IMR-90 (cell line): Measurements from ENCODE around the gene PTBP1. TPM values are rescaled to one million over a fixed set of nuclear protein-coding genes. Genes with fewer than 3 reads are reported as not detected.

Experiments
- ATAC-seq: fragments of 200-7000 bp; cut with Tn5 transposase; 2 replicates; pipeline ENCODE4 v1.9.1; 2020; ENCODE audit warnings: low read depth, mild to moderate bottlenecking, moderate library complexity
- BruUV-seq: library from RNA; stranded (reverse); fragments of 400-500 nt; replicated peaks from 2 replicates; lab custom pipeline; 2021; lab: Mats Ljungman, UMichigan
- CTCF ChIA-PET: fragments of 300-600 bp; formaldehyde crosslinking; extraction: SDS; loops from one replicate; lab custom pipeline; 2021; ENCODE audit warnings: antibody characterized with exemption; lab: Yijun Ruan, JAX
- POLR2A ChIA-PET: fragments of 300-600 bp; sonication (Branson Sonifier 250); formaldehyde crosslinking; loops from one replicate; lab custom pipeline; 2022; ENCODE audit warnings: antibody characterized with exemption; ENCODE audit not compliant: unreplicated experiment; lab: Charles Lee
- DNase-seq: peaks from one replicate; pipeline ENCODE4 v3.0.0; 2013
- H2AFZ ChIP-seq: replicated peaks from 2 replicates; pipeline ENCODE3; 2013; ENCODE audit warnings: low read length, mild to moderate bottlenecking; ENCODE audit not compliant: poor library complexity
- H2AK5ac ChIP-seq: 2 replicates; pipeline ENCODE4 v1.6.1; 2013; ENCODE audit warnings: low read depth, low read length, inconsistent platforms
- H2AK9ac ChIP-seq: replicated peaks from 2 replicates; pipeline ENCODE3; 2013; ENCODE audit warnings: mild to moderate bottlenecking, low read depth, low read length, moderate library complexity; ENCODE audit not compliant: poor library complexity
- H2BK120ac ChIP-seq: 2 replicates; pipeline ENCODE4 v1.6.1; 2013; ENCODE audit warnings: low read depth, low read length, inconsistent platforms
- H2BK15ac ChIP-seq: 3 replicates; pipeline ENCODE4 v1.6.1; 2013; ENCODE audit warnings: low read depth, low read length, inconsistent platforms
- H2BK20ac ChIP-seq: 2 replicates; pipeline ENCODE4 v1.6.1; 2013; ENCODE audit warnings: low read depth, mild to moderate bottlenecking, inconsistent platforms, low read length, moderate library complexity
- H2BK5ac ChIP-seq: 2 replicates; pipeline ENCODE4 v1.6.1; 2013; ENCODE audit warnings: mild to moderate bottlenecking, low read depth, low read length, inconsistent platforms; ENCODE audit not compliant: poor library complexity, severe bottlenecking
- H3K14ac ChIP-seq: replicated peaks from 2 replicates; pipeline ENCODE4 v1.6.1; 2013; ENCODE audit warnings: low read depth, low read length, inconsistent platforms
- H3K18ac ChIP-seq: 2 replicates; pipeline ENCODE4 v1.6.1; 2013; ENCODE audit warnings: low read depth, low read length, control low read depth
- H3K23ac ChIP-seq: 2 replicates; pipeline ENCODE4 v1.6.1; 2013; ENCODE audit warnings: low read depth, low read length, inconsistent platforms
- H3K27ac ChIP-seq: 2 replicates; pipeline ENCODE4 v1.5.1; 2013; ENCODE audit warnings: mild to moderate bottlenecking, control low read depth, low read length; ENCODE audit not compliant: insufficient read depth
- H3K27me3 ChIP-seq: 2 replicates; pipeline ENCODE4 v1.6.1; 2013; ENCODE audit warnings: low read length; ENCODE audit not compliant: control insufficient read depth, insufficient read depth
- H3K36me3 ChIP-seq: 2 replicates; pipeline ENCODE4 v1.6.1; 2013; ENCODE audit warnings: low read length, mixed read lengths; ENCODE audit not compliant: control insufficient read depth, insufficient read depth
- H3K4ac ChIP-seq: 2 replicates; pipeline ENCODE4 v1.6.1; 2013; ENCODE audit warnings: low read depth, low read length, inconsistent platforms
- H3K4me1 ChIP-seq: 2 replicates; pipeline ENCODE4 v1.6.1; 2013; ENCODE audit warnings: low read length, mixed read lengths; ENCODE audit not compliant: control insufficient read depth, insufficient read depth
- H3K4me2 ChIP-seq: 2 replicates; pipeline ENCODE4 v1.6.1; 2013; ENCODE audit warnings: low read depth, mild to moderate bottlenecking, control low read depth, low read length, moderate library complexity
- H3K4me3 ChIP-seq: 2 replicates; pipeline ENCODE4 v1.5.1; 2013; ENCODE audit warnings: low read depth, mild to moderate bottlenecking, control low read depth, low read length, moderate library complexity; ENCODE audit not compliant: insufficient read depth
- H3K56ac ChIP-seq: 2 replicates; pipeline ENCODE4 v1.6.1; 2013; ENCODE audit warnings: low read length, inconsistent platforms; ENCODE audit not compliant: insufficient read depth; ENCODE audit errors: extremely low read depth
- H3K79me1 ChIP-seq, 2 experiments: 2 replicates each; pipeline ENCODE4 v1.6.1; 2013; ENCODE audit warnings: low read length in 2 of 2, inconsistent platforms in 1 of 2, low read depth in 1 of 2
- H3K9ac ChIP-seq: 2 replicates; pipeline ENCODE4 v1.6.1; 2013; ENCODE audit warnings: low read depth, low read length, control low read depth
- H3K9me1 ChIP-seq: 2 replicates; pipeline ENCODE4 v1.6.1; 2013; ENCODE audit warnings: low read length, inconsistent platforms; ENCODE audit not compliant: insufficient read depth
- H3K9me3 ChIP-seq: 2 replicates; pipeline ENCODE4 v1.6.1; 2013; ENCODE audit warnings: low read length; ENCODE audit not compliant: control insufficient read depth, insufficient read depth
- H4K20me1 ChIP-seq: 2 replicates; pipeline ENCODE4 v1.6.1; 2013; ENCODE audit warnings: low read length, inconsistent platforms; ENCODE audit not compliant: insufficient read depth
- H4K5ac ChIP-seq: 2 replicates; pipeline ENCODE4 v1.6.1; 2013; ENCODE audit warnings: mild to moderate bottlenecking, low read depth, low read length, control low read depth
- H4K8ac ChIP-seq, 2 experiments: 2 replicates each; pipeline ENCODE4 v1.6.1; 2013; ENCODE audit warnings: low read depth in 2 of 2, low read length in 2 of 2, control low read depth in 1 of 2, inconsistent platforms in 1 of 2
- H4K91ac ChIP-seq: 2 replicates; pipeline ENCODE4 v1.6.1; 2013; ENCODE audit warnings: low read depth, low read length, inconsistent platforms; ENCODE audit not compliant: insufficient read depth
- BHLHE40 ChIP-seq: fragments of 150-350 bp; IDR thresholded peaks from 2 replicates; pipeline ENCODE4 v1.6.1; 2016; ENCODE audit warnings: mild to moderate bottlenecking, low read depth, low read length
- CEBPB ChIP-seq: IDR thresholded peaks from 2 replicates; pipeline ENCODE4 v1.6.1; 2012; ENCODE audit warnings: low read depth, low read length, improper control_type of control experiment
- CHD1 ChIP-seq: IDR thresholded peaks from 2 replicates; pipeline ENCODE4 v1.6.1; 2012; ENCODE audit warnings: low read depth, low read length, improper control_type of control experiment
- MAFK ChIP-seq: IDR thresholded peaks from 2 replicates; pipeline ENCODE4 v1.6.1; 2012; ENCODE audit warnings: low read depth, low read length, improper control_type of control experiment
- MAZ ChIP-seq: IDR thresholded peaks from 2 replicates; pipeline ENCODE4 v1.6.1; 2012; ENCODE audit warnings: low read depth, mild to moderate bottlenecking, low read length, improper control_type of control experiment, moderate library complexity, borderline replicate concordance
- POLR2A ChIP-seq: IDR thresholded peaks from 2 replicates; pipeline ENCODE4 v1.6.1; 2012; ENCODE audit warnings: mild to moderate bottlenecking, low read depth, low read length
- RAD21 ChIP-seq: IDR thresholded peaks from 2 replicates; pipeline ENCODE4 v1.6.1; 2012; ENCODE audit warnings: low read length, improper control_type of control experiment
- RCOR1 ChIP-seq: IDR thresholded peaks from 2 replicates; pipeline ENCODE4 v1.6.1; 2012; ENCODE audit warnings: mild to moderate bottlenecking, low read length, improper control_type of control experiment; ENCODE audit not compliant: insufficient replicate concordance
- RFX5 ChIP-seq: IDR thresholded peaks from 2 replicates; pipeline ENCODE4 v1.8.0; 2012; ENCODE audit warnings: low read depth, mild to moderate bottlenecking, low read length, moderate library complexity
- WGBS, 2 experiments: methylation state at CpG; one replicate each; pipeline versions ENCODE4 v1.1.5 to v1.1.7; 2013; ENCODE audit warnings: missing lambda C conversion rate in 2 of 2; ENCODE audit not compliant: insufficient read length in 1 of 2; ENCODE audit errors: extremely low coverage in 2 of 2; 5-methylcytosine and 5-hydroxymethylcytosine counted together
- dilution Hi-C: fragments of 300-500 bp; cut with HindIII; formaldehyde crosslinking; loops from one replicate; pipeline ENCODE4 v1.14.3; 2018; ENCODE audit warnings: low sequenced_read_pairs; ENCODE audit not compliant: unreplicated experiment
- in situ Hi-C: fragments of 300-500 bp; cut with MboI; formaldehyde crosslinking; loops from 3 replicates; pipeline ENCODE4 v1.14.3; 2019; ENCODE audit warnings: low sequenced_read_pairs, inconsistent platforms, mixed read lengths
- intact Hi-C: fragments of 100-400 bp; cut with micrococcal nuclease; formaldehyde crosslinking; loops from 2 replicates; pipeline ENCODE4 v1.10.0; 2022
- polyA plus RNA-seq, 3 experiments: library from polyadenylated mRNA; depleted of rRNA; stranded (reverse); fragments of >200 nt; gene quantifications; 2 replicates each; pipeline ENCODE4 v1.2.3, GENCODE V29; 2012; ENCODE audit warnings: low replicate concordance in 1 of 3
- total RNA-seq: library from RNA; depleted of rRNA; stranded (reverse); fragments of >200 nt; gene quantifications from 2 replicates; pipeline ENCODE4 v1.2.3, GENCODE V29; 2012
- TF ChIP-seq, protein P1 (sequence below): fragments of 150-350 bp; IDR thresholded peaks from 2 replicates; pipeline ENCODE4 v1.6.1; 2016; ENCODE audit warnings: low read depth, mild to moderate bottlenecking, low read length, moderate library complexity, borderline replicate concordance
- TF ChIP-seq, protein P2 (sequence below): fragments of 150-350 bp; IDR thresholded peaks from 2 replicates; pipeline ENCODE4 v1.6.1; 2017; ENCODE audit warnings: mild to moderate bottlenecking, antibody characterized with exemption, low read length, low read depth

Gene PTBP1
- total and polyA plus RNA-seq, 2 of the 4 experiments (the other 2 are of a cell fraction): 146 to 269 TPM

DNA sequence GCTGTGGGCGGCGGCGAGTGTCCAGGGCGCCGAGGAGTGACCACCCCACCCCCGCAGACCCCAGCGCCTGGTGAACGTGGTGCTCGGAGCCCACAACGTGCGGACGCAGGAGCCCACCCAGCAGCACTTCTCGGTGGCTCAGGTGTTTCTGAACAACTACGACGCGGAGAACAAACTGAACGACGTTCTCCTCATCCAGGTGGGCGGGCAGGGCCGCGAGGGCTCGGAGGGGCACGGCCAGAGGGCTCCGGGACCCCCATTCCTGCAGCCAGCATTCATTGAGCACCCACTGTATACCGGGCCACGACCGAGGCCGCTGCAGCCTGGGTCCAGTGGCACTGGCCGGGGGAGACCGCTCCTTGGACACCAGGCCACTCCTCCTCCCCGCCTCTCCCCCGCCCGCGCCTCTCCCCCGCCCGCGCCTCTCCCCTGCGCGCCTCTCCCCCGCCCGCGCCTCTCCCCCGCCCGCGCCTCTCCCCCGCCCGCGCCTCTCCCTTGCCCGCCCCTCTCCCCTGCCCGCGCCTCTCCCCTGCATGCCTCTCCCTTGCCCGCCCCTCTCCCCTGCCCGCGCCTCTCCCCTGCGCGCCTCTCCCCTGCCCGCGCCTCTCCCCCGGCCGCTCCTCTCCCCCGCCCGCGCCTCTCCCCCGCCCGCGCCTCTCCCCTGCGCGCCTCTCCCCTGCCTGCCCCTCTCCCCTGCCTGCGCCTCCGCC lies 46.7 kb downstream of the PTBP1 start (continued):
- no peak for TF ChIP-seq POLR2A

DNA sequence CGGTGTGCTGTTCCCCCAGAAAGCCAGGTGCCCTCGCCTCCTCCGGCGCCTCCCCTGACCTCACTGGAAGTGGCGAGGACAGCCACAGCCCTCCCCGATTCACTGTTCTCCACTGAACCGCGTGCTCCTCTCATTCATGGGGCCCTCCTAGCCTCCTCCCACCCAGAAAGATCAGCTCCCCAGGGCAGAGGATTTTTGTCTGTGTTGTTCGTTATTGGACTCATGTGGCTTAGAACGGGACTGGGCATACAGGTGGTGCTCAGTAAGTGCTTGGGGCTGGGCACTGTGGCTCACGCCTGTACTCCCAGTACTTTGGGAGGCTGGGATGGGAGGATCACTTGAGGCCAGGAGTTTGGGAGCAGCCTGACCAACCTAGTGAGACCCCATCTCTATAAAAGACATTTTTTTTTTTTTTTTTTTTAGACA lies 47.3 kb downstream of the PTBP1 start:
- ATAC-seq (no peak), DNase-seq (no peak)
- Histone ChIP-seq H3K9me3 (no peaks in the 10 kb centered on the region), H2AK9ac (peak overlapping the region; percentile 61), H2BK15ac (no peak overlapping the region), H3K36me3 (no peaks in the 10 kb centered on the region), H2AK5ac (peak overlapping the region; percentile 8; the same call in 1 of the 2 replicates), H3K4me3 (no peak overlapping the region), H2BK120ac (no peak overlapping the region; the same call in 1 of the 2 replicates), H3K18ac (no peak overlapping the region), H3K14ac (no peak overlapping the region), H3K27me3 (peaks cover 20% of the 10 kb centered on the region), H2BK20ac (no peak overlapping the region), H4K5ac (no peak overlapping the region), H4K91ac (no peak overlapping the region), H3K9ac (no peak overlapping the region), H3K23ac (no peak overlapping the region), H3K56ac (no peak overlapping the region), H3K27ac (no peak overlapping the region), H3K4ac (no peak overlapping the region), H3K4me2 (no peak overlapping the region), H3K9me1 (no peaks in the 10 kb centered on the region), H2AFZ (peak overlapping the region; percentile 33), H4K8ac (no peak overlapping the region), H4K20me1 (no peaks in the 10 kb centered on the region; the same call in 1 of the 2 replicates), H3K4me1 (peaks cover 2% of the 10 kb centered on the region; the same call in 1 of the 2 replicates), H2BK5ac (no peak overlapping the region), H3K79me1 (no peaks in the 10 kb centered on the region)
- dilution Hi-C loops: no loop called here
- in situ Hi-C loops: no loop called here
- POLR2A ChIA-PET: no interaction called here
- intact Hi-C loops: no loop called here
- BruUV-seq: no TSS peak
- no peak for TF ChIP-seq BHLHE40
- TF ChIP-seq, protein P1, sequence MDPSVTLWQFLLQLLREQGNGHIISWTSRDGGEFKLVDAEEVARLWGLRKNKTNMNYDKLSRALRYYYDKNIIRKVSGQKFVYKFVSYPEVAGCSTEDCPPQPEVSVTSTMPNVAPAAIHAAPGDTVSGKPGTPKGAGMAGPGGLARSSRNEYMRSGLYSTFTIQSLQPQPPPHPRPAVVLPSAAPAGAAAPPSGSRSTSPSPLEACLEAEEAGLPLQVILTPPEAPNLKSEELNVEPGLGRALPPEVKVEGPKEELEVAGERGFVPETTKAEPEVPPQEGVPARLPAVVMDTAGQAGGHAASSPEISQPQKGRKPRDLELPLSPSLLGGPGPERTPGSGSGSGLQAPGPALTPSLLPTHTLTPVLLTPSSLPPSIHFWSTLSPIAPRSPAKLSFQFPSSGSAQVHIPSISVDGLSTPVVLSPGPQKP: no peak
- TF ChIP-seq CEBPB: no peak
- TF ChIP-seq POLR2A: no peak
- no peak for TF ChIP-seq RAD21
- no peak for TF ChIP-seq RCOR1
- no peak for TF ChIP-seq MAFK
- TF ChIP-seq MAZ: no peak
- TF ChIP-seq RFX5: no peak
- TF ChIP-seq, protein P2, sequence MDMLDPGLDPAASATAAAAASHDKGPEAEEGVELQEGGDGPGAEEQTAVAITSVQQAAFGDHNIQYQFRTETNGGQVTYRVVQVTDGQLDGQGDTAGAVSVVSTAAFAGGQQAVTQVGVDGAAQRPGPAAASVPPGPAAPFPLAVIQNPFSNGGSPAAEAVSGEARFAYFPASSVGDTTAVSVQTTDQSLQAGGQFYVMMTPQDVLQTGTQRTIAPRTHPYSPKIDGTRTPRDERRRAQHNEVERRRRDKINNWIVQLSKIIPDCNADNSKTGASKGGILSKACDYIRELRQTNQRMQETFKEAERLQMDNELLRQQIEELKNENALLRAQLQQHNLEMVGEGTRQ: no peak
- no peak for TF ChIP-seq CHD1
- WGBS, 2 experiments: no CpG with 5 or more reads among the region's 11 CpGs
- CTCF ChIA-PET: interaction anchor here (0.7 kb wide), 1 partner anchor 19 kb away, joined by 9 read pairs; no protein-coding TSS in a partner anchor
